OCI-LY7 (cell line): ENCODE data around the gene CFH. TPM values are rescaled to one million over a fixed set of nuclear protein-coding genes. Genes with fewer than 3 reads are reported as not detected.
"Not testable (repeated sequence)": the region's sequence is repeated elsewhere in the genome, so short reads cannot be mapped to it uniquely, and the experiment has no call there.

Experiments used
- BruUV-seq: library from RNA; stranded (reverse); fragments of 400-500 nt; replicated peaks from 2 replicates; lab custom pipeline; 2021; lab: Mats Ljungman, UMichigan
- CTCF ChIA-PET: fragments of 300-600 bp; sonication (Branson Sonifier 250); formaldehyde crosslinking; loops from one replicate; lab custom pipeline; 2022; ENCODE audit warnings: antibody characterized with exemption; ENCODE audit not compliant: unreplicated experiment; lab: Charles Lee
- POLR2A ChIA-PET: fragments of 300-600 bp; sonication (Branson Sonifier 250); formaldehyde crosslinking; loops from one replicate; lab custom pipeline; 2022; ENCODE audit warnings: antibody characterized with exemption; lab: Charles Lee
- DNase-seq: peaks from one replicate; pipeline ENCODE4 v3.0.0-alpha.2; 2015; ENCODE audit warnings: low spot score
- H2AFZ ChIP-seq: fragments of 200-600 bp; sonication (generic), shearing (Covaris generic); 2 replicates; pipeline ENCODE4 v1.6.1; 2014; ENCODE audit warnings: mild to moderate bottlenecking, antibody characterized with exemption, low read length, moderate library complexity
- H3K27ac ChIP-seq: fragments of 200-600 bp; sonication (generic); 2 replicates; pipeline ENCODE4 v1.5.1; 2014; ENCODE audit warnings: mixed run types, low read depth, mild to moderate bottlenecking, moderate library complexity, low read length, inconsistent platforms; ENCODE audit not compliant: poor library complexity, severe bottlenecking
- H3K36me3 ChIP-seq: fragments of 200-600 bp; sonication (generic); 2 replicates; pipeline ENCODE4 v1.6.1; 2014; ENCODE audit warnings: mild to moderate bottlenecking, antibody characterized with exemption, low read length, moderate library complexity, mixed read lengths; ENCODE audit not compliant: insufficient read depth
- H3K4me1 ChIP-seq: fragments of 200-600 bp; sonication (generic); 2 replicates; pipeline ENCODE4 v1.5.1; 2014; ENCODE audit warnings: mild to moderate bottlenecking, low read length; ENCODE audit not compliant: insufficient read depth, poor library complexity, severe bottlenecking
- H3K4me2 ChIP-seq: fragments of 200-600 bp; sonication (generic); 2 replicates; pipeline ENCODE4 v1.6.1; 2014; ENCODE audit warnings: mild to moderate bottlenecking, low read length
- H3K4me3 ChIP-seq: fragments of 200-600 bp; sonication (generic); 2 replicates; pipeline ENCODE4 v1.5.1; 2014; ENCODE audit warnings: mild to moderate bottlenecking, low read depth, low read length; ENCODE audit not compliant: poor library complexity, severe bottlenecking
- H3K79me2 ChIP-seq: fragments of 200-600 bp; sonication (generic); 2 replicates; pipeline ENCODE4 v1.6.1; 2016; ENCODE audit warnings: low read depth, mild to moderate bottlenecking, low read length, moderate library complexity, mixed read lengths; ENCODE audit not compliant: insufficient read depth
- H3K9me2 ChIP-seq: fragments of 200-600 bp; sonication (generic); 2 replicates; pipeline ENCODE4 v1.6.1; 2016; ENCODE audit warnings: mild to moderate bottlenecking, low read length, mixed read lengths; ENCODE audit not compliant: insufficient read depth
- H3K9me3 ChIP-seq: fragments of 200-600 bp; sonication (generic); 2 replicates; pipeline ENCODE4 v1.6.1; 2014; ENCODE audit warnings: mild to moderate bottlenecking, mixed run types, low read length, mixed read lengths
- H4K20me1 ChIP-seq: fragments of 200-600 bp; sonication (generic); 2 replicates; pipeline ENCODE4 v1.6.1; 2014; ENCODE audit warnings: mild to moderate bottlenecking, antibody characterized with exemption, low read length, moderate library complexity, mixed read lengths; ENCODE audit not compliant: insufficient read depth
- EZH2phosphoT487 ChIP-seq: fragments of 200-600 bp; sonication (generic); IDR thresholded peaks from 2 replicates; pipeline ENCODE4 v1.6.1; 2018; ENCODE audit warnings: low read depth, borderline replicate concordance, mild to moderate bottlenecking, mixed run types, antibody characterized with exemption, low read length, moderate library complexity, mixed read lengths
- intact Hi-C: fragments of 100-400 bp; cut with micrococcal nuclease; formaldehyde crosslinking; loops from one replicate; pipeline ENCODE4 v1.10.0; 2022; ENCODE audit not compliant: unreplicated experiment
- total RNA-seq, 2 experiments: library from RNA; depleted of rRNA in 1 of 2; stranded (reverse); fragments of >200 nt in 1 of 2; shearing (Covaris generic) in 1 of 2; gene quantifications; 2 replicates each; pipeline ENCODE4 v1.2.3, GENCODE V29; 2014 to 2022
- TF ChIP-seq, protein P1 (sequence below): fragments of 200-600 bp; sonication (generic); conservative IDR thresholded peaks from 2 replicates; pipeline ENCODE4 v1.5.1; 2014; ENCODE audit warnings: mild to moderate bottlenecking, antibody characterized with exemption, low read length, moderate library complexity, mixed read lengths

Gene CFH
- total RNA-seq, 2 experiments from 2014 or later = not detected

DNA sequence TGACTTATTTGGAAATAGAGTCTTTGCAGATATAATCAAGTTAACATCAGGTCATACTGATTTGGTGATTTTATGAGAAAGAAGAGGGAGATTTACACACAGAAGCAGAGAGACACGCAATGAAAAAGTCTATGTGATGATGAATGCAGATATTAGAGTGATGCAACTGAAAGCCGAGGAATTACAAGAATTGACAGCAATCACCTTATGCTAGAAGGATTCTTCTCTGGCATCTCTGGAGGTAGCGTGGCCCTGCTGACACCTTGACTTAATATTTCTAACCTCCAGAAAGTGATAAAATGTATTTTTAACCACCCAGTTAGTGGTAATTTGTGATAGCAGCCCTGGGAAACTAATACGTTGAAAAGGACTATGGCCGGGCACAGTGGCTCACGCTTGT lies 14.2 kb upstream of the CFH start:
- BruUV-seq = no TSS peak
- Histone ChIP-seq H3K9me3 (no peaks in the 10 kb centered on the region), H3K27ac (no peak overlapping the region), H3K4me3 (no peak overlapping the region), H2AFZ (no peak overlapping the region), H3K79me2 (no peaks in the 10 kb centered on the region), H3K9me2 (no peaks in the 10 kb centered on the region), H3K36me3 (no peaks in the 10 kb centered on the region), H3K4me1 (no peaks in the 10 kb centered on the region), H4K20me1 (no peaks in the 10 kb centered on the region), H3K4me2 (no peak overlapping the region)
- CTCF ChIA-PET = no interaction called here
- intact Hi-C loops = no loop called here
- TF ChIP-seq EZH2phosphoT487 = no peak
- TF ChIP-seq, protein P1, sequence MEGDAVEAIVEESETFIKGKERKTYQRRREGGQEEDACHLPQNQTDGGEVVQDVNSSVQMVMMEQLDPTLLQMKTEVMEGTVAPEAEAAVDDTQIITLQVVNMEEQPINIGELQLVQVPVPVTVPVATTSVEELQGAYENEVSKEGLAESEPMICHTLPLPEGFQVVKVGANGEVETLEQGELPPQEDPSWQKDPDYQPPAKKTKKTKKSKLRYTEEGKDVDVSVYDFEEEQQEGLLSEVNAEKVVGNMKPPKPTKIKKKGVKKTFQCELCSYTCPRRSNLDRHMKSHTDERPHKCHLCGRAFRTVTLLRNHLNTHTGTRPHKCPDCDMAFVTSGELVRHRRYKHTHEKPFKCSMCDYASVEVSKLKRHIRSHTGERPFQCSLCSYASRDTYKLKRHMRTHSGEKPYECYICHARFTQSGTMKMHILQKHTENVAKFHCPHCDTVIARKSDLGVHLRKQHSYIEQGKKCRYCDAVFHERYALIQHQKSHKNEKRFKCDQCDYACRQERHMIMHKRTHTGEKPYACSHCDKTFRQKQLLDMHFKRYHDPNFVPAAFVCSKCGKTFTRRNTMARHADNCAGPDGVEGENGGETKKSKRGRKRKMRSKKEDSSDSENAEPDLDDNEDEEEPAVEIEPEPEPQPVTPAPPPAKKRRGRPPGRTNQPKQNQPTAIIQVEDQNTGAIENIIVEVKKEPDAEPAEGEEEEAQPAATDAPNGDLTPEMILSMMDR = no peak
- DNase-seq = no peak
- POLR2A ChIA-PET = interaction anchor here (0.7 kb wide), 1 partner anchor 799 kb away, joined by 8 read pairs; no protein-coding TSS in a partner anchor

DNA sequence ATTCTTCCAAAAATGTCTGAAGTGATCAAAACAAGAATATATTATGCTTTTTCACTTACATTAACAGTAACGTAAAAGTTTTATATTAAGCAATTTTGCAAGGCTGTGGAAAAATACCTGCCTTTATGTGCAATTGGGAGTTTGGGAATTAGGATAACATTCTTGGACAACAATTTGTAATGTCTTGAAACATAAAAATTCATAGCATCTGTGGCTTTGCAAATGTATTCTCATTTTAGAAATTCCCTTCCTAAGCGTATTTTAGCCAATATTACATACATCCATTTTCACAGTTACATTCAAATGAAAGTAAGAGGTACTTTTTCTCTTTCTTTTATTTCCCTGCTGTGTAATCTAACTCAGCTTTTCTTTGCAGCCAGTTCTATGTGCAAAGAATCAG lies 13.4 kb upstream of the CFH start:
- H2AFZ ChIP-seq = no peak overlapping the region
- no peaks in the 10 kb centered on the region for H3K36me3 ChIP-seq
- H3K4me2 ChIP-seq = no peak overlapping the region
- H3K4me1 ChIP-seq = no peaks in the 10 kb centered on the region
- no peak for DNase-seq
- ChIA-PET POLR2A (interaction anchor here (0.6 to 0.7 kb wide), 3 partner anchors 8 to 1608 kb away, joined by 3 to 4 read pairs (median 3); no protein-coding TSS in a partner anchor), CTCF (no interaction called here)
- H3K9me3 ChIP-seq = no peaks in the 10 kb centered on the region
- no peaks in the 10 kb centered on the region for H3K9me2 ChIP-seq
- H3K27ac ChIP-seq = no peak overlapping the region
- H3K4me3 ChIP-seq = no peak overlapping the region
- BruUV-seq = no TSS peak
- TF ChIP-seq, protein P1 = no peak
- no peak for TF ChIP-seq EZH2phosphoT487
- intact Hi-C loops = no loop called here
- no peaks in the 10 kb centered on the region for H4K20me1 ChIP-seq
- H3K79me2 ChIP-seq = no peaks in the 10 kb centered on the region

DNA sequence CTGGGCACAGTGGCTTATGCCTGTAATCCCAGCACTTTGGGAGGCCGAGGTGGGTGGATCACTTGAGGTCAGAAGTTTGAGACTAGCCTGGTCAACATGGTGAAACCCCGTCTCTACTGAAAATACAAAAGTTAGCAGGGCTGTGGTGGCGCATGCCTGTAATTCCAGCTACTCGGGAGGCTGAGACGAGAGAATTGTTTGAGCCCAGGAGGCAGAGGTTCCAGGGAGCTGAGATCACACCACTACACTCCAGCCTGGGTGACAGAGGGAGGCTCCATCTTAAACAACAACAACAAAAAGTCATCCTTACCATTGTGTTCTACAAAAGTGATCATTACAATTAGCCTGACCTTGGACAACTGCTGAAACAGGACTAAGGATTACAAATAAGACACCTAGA lies 12.6 kb upstream of the CFH start:
- H3K27ac ChIP-seq, POLR2A ChIA-PET, DNase-seq, H3K9me3 ChIP-seq, H3K79me2 ChIP-seq, H3K4me3 ChIP-seq, BruUV-seq, H3K36me3 ChIP-seq, H2AFZ ChIP-seq, CTCF ChIA-PET, H3K9me2 ChIP-seq, H3K4me1 ChIP-seq, H3K4me2 ChIP-seq, H4K20me1 ChIP-seq, intact Hi-C loops: not testable (repeated sequence)
